Measurements from ENCODE around the gene UBE2D2. TPM values are rescaled to one million over a fixed set of nuclear protein-coding genes. Genes with fewer than 3 reads are reported as not detected.

UBE2D2 gene
- polyA plus RNA-seq, 3 donors = 41.2 to 167 (median 133) TPM

DNA sequence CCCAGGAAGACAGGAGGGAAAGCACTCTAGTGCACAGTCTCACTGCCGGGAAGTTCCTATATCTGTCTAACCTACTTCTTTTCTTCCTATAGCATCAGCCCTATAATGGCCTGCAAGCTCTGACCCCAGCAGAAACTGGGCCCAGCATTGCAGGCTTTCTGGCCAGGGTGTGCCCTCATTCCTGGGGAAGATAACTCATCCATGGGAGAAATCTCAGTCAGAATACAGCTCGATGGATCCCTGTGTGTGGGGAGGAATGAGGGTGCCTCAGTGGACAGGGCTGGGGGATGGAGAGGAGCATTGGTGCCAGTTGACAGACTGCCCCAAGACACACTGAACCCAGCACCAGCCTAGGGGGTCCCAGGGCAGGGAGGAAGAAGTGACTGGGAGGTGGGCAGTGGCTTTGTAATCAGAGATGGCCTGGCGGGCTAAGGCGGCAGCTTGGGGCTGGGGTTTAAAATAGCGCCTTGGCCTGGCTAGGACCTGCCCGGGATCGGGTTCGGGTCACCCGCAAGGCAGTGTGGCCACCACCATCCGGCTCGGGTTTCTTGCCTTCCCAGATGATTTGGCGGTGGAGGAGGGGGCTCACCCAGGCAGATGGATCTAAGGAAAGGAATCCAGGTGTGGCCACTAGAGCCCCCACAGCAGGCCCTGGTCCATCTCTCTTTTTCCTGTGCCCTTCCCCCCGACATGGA, 79.4 kb downstream of the UBE2D2 start:
- TF ChIP-seq, protein P1, sequence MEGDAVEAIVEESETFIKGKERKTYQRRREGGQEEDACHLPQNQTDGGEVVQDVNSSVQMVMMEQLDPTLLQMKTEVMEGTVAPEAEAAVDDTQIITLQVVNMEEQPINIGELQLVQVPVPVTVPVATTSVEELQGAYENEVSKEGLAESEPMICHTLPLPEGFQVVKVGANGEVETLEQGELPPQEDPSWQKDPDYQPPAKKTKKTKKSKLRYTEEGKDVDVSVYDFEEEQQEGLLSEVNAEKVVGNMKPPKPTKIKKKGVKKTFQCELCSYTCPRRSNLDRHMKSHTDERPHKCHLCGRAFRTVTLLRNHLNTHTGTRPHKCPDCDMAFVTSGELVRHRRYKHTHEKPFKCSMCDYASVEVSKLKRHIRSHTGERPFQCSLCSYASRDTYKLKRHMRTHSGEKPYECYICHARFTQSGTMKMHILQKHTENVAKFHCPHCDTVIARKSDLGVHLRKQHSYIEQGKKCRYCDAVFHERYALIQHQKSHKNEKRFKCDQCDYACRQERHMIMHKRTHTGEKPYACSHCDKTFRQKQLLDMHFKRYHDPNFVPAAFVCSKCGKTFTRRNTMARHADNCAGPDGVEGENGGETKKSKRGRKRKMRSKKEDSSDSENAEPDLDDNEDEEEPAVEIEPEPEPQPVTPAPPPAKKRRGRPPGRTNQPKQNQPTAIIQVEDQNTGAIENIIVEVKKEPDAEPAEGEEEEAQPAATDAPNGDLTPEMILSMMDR (IDR thresholded peaks at IDR 0.05) = no peak
- 100% methylated on average over 3 of the region's 13 CpGs for WGBS (ENCODE audit: insufficient coverage)
- intact Hi-C loops (cut with micrococcal nuclease) = no loop called here
- Mint-ChIP-seq H3K27me3 (ENCODE audit: low read depth in 3 of 3) (peaks cover 34 to 77% (median 44%) of the 10 kb centered on the region in 3 donors), H3K36me3 (peaks cover 5 to 25% of the 10 kb centered on the region in 2 donors), H3K9me3 (no peaks in the 10 kb centered on the region), H3K27ac (peak overlapping the region in 1 of 7 donors; percentile 25), H3K4me3 (no peak overlapping the region), H3K4me1 (peaks cover 33% of the 10 kb centered on the region)
- Histone ChIP-seq H3K27me3 (ENCODE audit: control insufficient read depth in 2 of 2, insufficient read depth in 2 of 2, low read length in 2 of 2) (peaks cover 0 to 40% of the 10 kb centered on the region in 2 donors), H3K4me2 (replicated peaks; ENCODE audit: extremely low read depth, low read length, poor library complexity, severe bottlenecking) (no peak overlapping the region), H3K27ac (ENCODE audit: low read depth in 1 of 2, low read length in 2 of 2) (no peak overlapping the region), H3K36me3 (replicated peaks in 1 of 2; ENCODE audit: control insufficient read depth in 1 of 2, insufficient read depth in 2 of 2, low read length in 2 of 2) (no peaks in the 10 kb centered on the region), H3K9me3 (replicated peaks in 1 of 2; ENCODE audit: control insufficient read depth in 1 of 2, insufficient read depth in 1 of 2, low read length in 2 of 2) (no peaks in the 10 kb centered on the region), H4K20me1 (ENCODE audit: insufficient read depth, low read length) (peaks cover 21% of the 10 kb centered on the region), H3K9ac (ENCODE audit: insufficient read depth, low read length, poor library complexity, severe bottlenecking) (no peak overlapping the region), H3K4me3 (replicated peaks in 1 of 3; ENCODE audit: low read depth in 2 of 3, low read length in 3 of 3) (no peak overlapping the region), H2AFZ (ENCODE audit: insufficient read depth, low read depth, low read length, poor library complexity, severe bottlenecking) (no peak overlapping the region), H3K79me2 (ENCODE audit: insufficient read depth, low read length) (no peaks in the 10 kb centered on the region), H3K4me1 (ENCODE audit: control insufficient read depth in 1 of 2, insufficient read depth in 2 of 2, low read length in 2 of 2) (peaks cover 29 to 35% of the 10 kb centered on the region in 2 donors)
- DNase-seq = no peak

- no peak for DNase-seq
- Mint-ChIP-seq H3K9me3 (no peaks in the 10 kb centered on the region), H3K4me1 (peaks cover 30% of the 10 kb centered on the region), H3K27ac (peak overlapping the region in 1 of 7 donors; percentile 58), H3K27me3 (ENCODE audit: low read depth in 3 of 3) (peaks cover 42 to 83% (median 48%) of the 10 kb centered on the region in 3 donors), H3K36me3 (peaks cover 3 to 18% of the 10 kb centered on the region in 2 donors), H3K4me3 (peak overlapping the region in 1 of 2 donors; percentile 72)
- Histone ChIP-seq H3K4me1 (ENCODE audit: control insufficient read depth in 1 of 2, insufficient read depth in 2 of 2, low read length in 2 of 2) (peaks cover 23 to 31% of the 10 kb centered on the region in 2 donors), H4K20me1 (ENCODE audit: insufficient read depth, low read length) (peaks cover 15% of the 10 kb centered on the region), H3K4me2 (replicated peaks; ENCODE audit: extremely low read depth, low read length, poor library complexity, severe bottlenecking) (no peak overlapping the region), H3K9me3 (replicated peaks in 1 of 2; ENCODE audit: control insufficient read depth in 1 of 2, insufficient read depth in 1 of 2, low read length in 2 of 2) (no peaks in the 10 kb centered on the region), H3K4me3 (replicated peaks in 1 of 3; ENCODE audit: low read depth in 2 of 3, low read length in 3 of 3) (no peak overlapping the region), H3K79me2 (ENCODE audit: insufficient read depth, low read length) (no peaks in the 10 kb centered on the region), H3K9ac (ENCODE audit: insufficient read depth, low read length, poor library complexity, severe bottlenecking) (no peak overlapping the region), H2AFZ (ENCODE audit: insufficient read depth, low read depth, low read length, poor library complexity, severe bottlenecking) (no peak overlapping the region), H3K36me3 (replicated peaks in 1 of 2; ENCODE audit: control insufficient read depth in 1 of 2, insufficient read depth in 2 of 2, low read length in 2 of 2) (no peaks in the 10 kb centered on the region), H3K27ac (ENCODE audit: low read depth in 1 of 2, low read length in 2 of 2) (no peak overlapping the region), H3K27me3 (ENCODE audit: control insufficient read depth in 2 of 2, insufficient read depth in 2 of 2, low read length in 2 of 2) (peaks cover 2 to 49% of the 10 kb centered on the region in 2 donors)
- intact Hi-C loops (cut with micrococcal nuclease) = no loop called here
- 69% methylated on average over 3 of the region's 6 CpGs for WGBS (ENCODE audit: insufficient coverage)
- TF ChIP-seq, protein P1 (IDR thresholded peaks at IDR 0.05) = no peak
These were observed 80.3 kb downstream of the UBE2D2 start for GRCh38 chr5:139641116-139642080.

All from CD14-positive monocyte (primary cell).